ENCODE data around the gene MAFG. TPM values are rescaled to one million over a fixed set of nuclear protein-coding genes. Genes with fewer than 3 reads are reported as not detected.

Gene MAFG
- total and polyA plus RNA-seq, 2 of the 13 experiments (the other 11 are each of a cell fraction or from before 2014, with no cell fraction given) = 14.5 to 20.0 TPM

- TF ChIP-seq, protein P1, sequence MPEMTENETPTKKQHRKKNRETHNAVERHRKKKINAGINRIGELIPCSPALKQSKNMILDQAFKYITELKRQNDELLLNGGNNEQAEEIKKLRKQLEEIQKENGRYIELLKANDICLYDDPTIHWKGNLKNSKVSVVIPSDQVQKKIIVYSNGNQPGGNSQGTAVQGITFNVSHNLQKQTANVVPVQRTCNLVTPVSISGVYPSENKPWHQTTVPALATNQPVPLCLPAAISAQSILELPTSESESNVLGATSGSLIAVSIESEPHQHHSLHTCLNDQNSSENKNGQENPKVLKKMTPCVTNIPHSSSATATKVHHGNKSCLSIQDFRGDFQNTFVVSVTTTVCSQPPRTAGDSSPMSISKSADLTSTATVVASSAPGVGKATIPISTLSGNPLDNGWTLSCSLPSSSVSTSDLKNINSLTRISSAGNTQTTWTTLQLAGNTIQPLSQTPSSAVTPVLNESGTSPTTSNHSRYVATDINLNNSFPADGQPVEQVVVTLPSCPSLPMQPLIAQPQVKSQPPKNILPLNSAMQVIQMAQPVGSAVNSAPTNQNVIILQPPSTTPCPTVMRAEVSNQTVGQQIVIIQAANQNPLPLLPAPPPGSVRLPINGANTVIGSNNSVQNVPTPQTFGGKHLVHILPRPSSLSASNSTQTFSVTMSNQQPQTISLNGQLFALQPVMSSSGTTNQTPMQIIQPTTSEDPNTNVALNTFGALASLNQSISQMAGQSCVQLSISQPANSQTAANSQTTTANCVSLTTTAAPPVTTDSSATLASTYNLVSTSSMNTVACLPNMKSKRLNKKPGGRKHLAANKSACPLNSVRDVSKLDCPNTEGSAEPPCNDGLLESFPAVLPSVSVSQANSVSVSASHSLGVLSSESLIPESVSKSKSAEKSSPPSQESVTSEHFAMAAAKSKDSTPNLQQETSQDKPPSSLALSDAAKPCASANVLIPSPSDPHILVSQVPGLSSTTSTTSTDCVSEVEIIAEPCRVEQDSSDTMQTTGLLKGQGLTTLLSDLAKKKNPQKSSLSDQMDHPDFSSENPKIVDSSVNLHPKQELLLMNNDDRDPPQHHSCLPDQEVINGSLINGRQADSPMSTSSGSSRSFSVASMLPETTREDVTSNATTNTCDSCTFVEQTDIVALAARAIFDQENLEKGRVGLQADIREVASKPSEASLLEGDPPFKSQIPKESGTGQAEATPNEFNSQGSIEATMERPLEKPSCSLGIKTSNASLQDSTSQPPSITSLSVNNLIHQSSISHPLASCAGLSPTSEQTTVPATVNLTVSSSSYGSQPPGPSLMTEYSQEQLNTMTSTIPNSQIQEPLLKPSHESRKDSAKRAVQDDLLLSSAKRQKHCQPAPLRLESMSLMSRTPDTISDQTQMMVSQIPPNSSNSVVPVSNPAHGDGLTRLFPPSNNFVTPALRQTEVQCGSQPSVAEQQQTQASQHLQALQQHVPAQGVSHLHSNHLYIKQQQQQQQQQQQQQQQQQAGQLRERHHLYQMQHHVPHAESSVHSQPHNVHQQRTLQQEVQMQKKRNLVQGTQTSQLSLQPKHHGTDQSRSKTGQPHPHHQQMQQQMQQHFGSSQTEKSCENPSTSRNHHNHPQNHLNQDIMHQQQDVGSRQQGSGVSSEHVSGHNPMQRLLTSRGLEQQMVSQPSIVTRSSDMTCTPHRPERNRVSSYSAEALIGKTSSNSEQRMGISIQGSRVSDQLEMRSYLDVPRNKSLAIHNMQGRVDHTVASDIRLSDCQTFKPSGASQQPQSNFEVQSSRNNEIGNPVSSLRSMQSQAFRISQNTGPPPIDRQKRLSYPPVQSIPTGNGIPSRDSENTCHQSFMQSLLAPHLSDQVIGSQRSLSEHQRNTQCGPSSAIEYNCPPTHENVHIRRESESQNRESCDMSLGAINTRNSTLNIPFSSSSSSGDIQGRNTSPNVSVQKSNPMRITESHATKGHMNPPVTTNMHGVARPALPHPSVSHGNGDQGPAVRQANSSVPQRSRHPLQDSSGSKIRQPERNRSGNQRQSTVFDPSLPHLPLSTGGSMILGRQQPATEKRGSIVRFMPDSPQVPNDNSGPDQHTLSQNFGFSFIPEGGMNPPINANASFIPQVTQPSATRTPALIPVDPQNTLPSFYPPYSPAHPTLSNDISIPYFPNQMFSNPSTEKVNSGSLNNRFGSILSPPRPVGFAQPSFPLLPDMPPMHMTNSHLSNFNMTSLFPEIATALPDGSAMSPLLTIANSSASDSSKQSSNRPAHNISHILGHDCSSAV (CRISPR knock-in tag; IDR thresholded peaks at IDR 0.05; ENCODE audit: borderline replicate concordance) = no peak
- TF ChIP-seq TMF1 (CRISPR knock-in tag; IDR thresholded peaks at IDR 0.05; ENCODE audit: low read depth) (no peak; the same call in 1 of the 2 replicates), PCBP1 (IDR thresholded peaks at IDR 0.05; ENCODE audit: borderline replicate concordance, low read depth, low read length) (no peak), POLR2A (IDR thresholded peaks at IDR 0.05; ENCODE audit: insufficient read depth in 1 of 2, low read depth in 2 of 2, low read length in 2 of 2) (peak in 1 of 2 experiments; percentile 54; a peak in 2 of 4 replicates), ZNF672 (CRISPR knock-in tag; IDR thresholded peaks at IDR 0.05) (no peak), ATRX (CRISPR knock-in tag; IDR thresholded peaks at IDR 0.05; ENCODE audit: borderline replicate concordance) (no peak), ZNF558 (CRISPR knock-in tag; IDR thresholded peaks at IDR 0.05; ENCODE audit: borderline replicate concordance) (no peak), GTF2F1 (IDR thresholded peaks at IDR 0.05; ENCODE audit: low read length) (no peak), NFRKB (IDR thresholded peaks at IDR 0.05) (no peak), ZNF550 (CRISPR knock-in tag; IDR thresholded peaks at IDR 0.05; ENCODE audit: borderline replicate concordance) (no peak), ZNF232 (CRISPR knock-in tag; IDR thresholded peaks at IDR 0.05; ENCODE audit: borderline replicate concordance) (no peak), FOXC1 (CRISPR knock-in tag; IDR thresholded peaks at IDR 0.05; ENCODE audit: borderline replicate concordance) (peak; percentile 50; the same call in 1 of the 2 replicates), ZNF382 (CRISPR knock-in tag; IDR thresholded peaks at IDR 0.05; ENCODE audit: borderline replicate concordance) (no peak), ZNF790 (CRISPR knock-in tag; IDR thresholded peaks at IDR 0.05; ENCODE audit: borderline replicate concordance) (no peak), ZNF292 (CRISPR knock-in tag; IDR thresholded peaks at IDR 0.05; ENCODE audit: borderline replicate concordance, low read depth) (no peak), MAFK (conservative IDR thresholded peaks at IDR 0.05 in 1 of 2, IDR thresholded peaks at IDR 0.05 in 1 of 2; ENCODE audit: low read length in 2 of 2) (no peak), NCOA1 (CRISPR knock-in tag; IDR thresholded peaks at IDR 0.05) (no peak), HOXA9 (CRISPR knock-in tag; IDR thresholded peaks at IDR 0.05; ENCODE audit: borderline replicate concordance) (no peak), HMG20B (CRISPR knock-in tag; conservative IDR thresholded peaks at IDR 0.05) (no peak), HDAC6 (IDR thresholded peaks at IDR 0.05; ENCODE audit: low read depth, low read length) (no peak), ZSCAN25 (CRISPR knock-in tag; IDR thresholded peaks at IDR 0.05) (no peak), GFI1 (CRISPR knock-in tag; IDR thresholded peaks at IDR 0.05; ENCODE audit: borderline replicate concordance) (no peak), RCOR2 (CRISPR knock-in tag; IDR thresholded peaks at IDR 0.05) (no peak)
Observed at GRCh38 chr17:81901167-81902022, 26.1 kb downstream of the MAFG start (continued).

Data from HepG2 (cell line).